LHCN-M2 (cell line): ENCODE measurements around the gene PNPO. TPM values are rescaled to one million over a fixed set of nuclear protein-coding genes. Genes with fewer than 3 reads are reported as not detected.

Experiments
- DNase-seq: peaks from one replicate; pipeline ENCODE4 v3.0.0-alpha.2; 2012; ENCODE audit warnings: low read depth
- total RNA-seq: library from RNA; depleted of rRNA; stranded (reverse); fragments of >200 nt; gene quantifications from 2 replicates; pipeline ENCODE4 v1.2.3, GENCODE V29; 2014

Gene PNPO
- total RNA-seq, 1 experiment from 2014 or later = 54.1 TPM

- DNase-seq = peak; percentile 73
Measured at GRCh38 chr17:47949197-47949759, 7.9 kb downstream of the PNPO start.

GRCh38 chr17:47949946-47950345 lies 8.6 kb downstream of the PNPO start:
- DNase-seq = no peak

DNA sequence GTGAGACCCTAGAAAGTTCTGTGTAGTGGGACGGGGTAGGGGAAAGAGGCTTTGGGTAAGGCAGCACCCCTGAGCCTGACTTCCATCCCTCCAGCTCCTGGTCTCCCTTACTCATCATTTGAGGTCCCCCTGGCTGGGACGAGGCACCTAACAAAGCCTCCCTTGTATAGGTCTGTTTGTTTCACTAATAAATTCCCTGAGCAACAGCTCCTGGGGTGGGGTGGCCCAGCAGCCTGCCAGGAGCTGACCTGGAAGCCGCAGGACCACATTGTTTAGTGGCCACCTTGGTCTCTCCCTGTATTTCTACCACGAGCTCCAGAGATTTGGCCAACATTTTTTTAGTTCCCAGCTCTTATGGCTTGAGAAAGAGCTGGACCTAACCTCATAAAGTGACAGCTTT lies 9.1 kb downstream of the PNPO start:
- no peak for DNase-seq

DNA sequence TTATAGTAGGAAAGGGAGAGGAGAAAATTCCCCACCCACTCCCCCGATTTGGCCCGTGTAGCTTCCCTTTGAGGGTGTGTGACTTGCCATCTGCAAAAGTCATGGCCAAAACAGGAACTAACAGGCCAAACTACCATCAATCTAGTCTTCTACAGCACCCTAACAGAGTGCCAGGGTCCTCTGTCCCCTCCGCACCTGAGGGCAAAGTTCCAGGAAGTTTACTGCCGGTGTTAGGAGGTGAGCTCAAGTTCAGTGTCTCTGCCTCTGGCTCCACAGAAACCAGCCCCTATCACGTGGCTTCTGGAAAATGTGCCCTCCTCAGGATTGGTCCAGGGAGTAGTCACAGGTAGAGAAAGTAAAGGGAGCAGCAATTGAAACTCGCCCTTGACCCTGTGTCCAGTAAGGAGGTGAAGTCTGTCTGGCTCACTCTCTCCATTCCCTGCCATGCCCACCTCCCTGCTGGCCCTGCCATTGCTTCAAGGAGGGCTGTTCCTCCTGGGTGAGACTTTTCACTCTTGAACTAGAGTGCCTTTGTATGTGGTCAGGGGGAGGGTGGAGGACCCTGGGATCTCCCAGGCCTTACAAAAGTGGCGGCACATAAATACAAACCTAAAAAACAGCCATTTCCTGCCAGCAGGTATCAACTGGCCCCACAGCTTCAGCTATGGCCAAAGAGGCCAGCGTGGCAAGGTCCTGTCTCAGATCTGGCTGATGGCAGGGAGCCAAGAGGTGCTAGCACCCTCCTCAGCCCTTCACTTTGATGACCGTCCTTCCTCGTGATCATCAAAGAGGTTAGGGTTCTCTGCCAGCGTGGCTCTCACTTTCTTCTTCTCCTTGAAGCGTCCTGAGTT lies 11.0 kb downstream of the PNPO start:
- DNase-seq = no peak

DNA sequence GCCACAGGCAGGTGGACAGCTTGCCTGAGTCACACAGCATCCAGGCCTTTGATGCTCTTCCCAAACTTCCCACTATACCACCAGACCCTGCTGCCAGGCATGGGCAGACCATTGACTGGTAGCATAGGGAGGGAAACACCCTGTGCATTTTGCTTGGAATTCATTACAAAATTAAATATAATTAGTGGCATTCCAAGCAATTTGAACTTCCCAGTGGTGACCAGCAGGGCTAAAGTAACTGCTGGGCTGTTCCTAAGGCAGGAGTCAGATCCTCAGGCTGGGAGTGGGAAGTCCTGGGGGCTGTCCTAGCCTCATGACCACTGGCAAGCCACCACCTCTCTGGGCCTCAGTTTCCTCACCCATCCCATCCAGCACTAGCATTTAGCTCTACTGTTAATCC lies 12.5 kb downstream of the PNPO start:
- DNase-seq = no peak

- no peak for DNase-seq
Measured at GRCh38 chr17:47955497-47956461, 14.4 kb downstream of the PNPO start.

DNA sequence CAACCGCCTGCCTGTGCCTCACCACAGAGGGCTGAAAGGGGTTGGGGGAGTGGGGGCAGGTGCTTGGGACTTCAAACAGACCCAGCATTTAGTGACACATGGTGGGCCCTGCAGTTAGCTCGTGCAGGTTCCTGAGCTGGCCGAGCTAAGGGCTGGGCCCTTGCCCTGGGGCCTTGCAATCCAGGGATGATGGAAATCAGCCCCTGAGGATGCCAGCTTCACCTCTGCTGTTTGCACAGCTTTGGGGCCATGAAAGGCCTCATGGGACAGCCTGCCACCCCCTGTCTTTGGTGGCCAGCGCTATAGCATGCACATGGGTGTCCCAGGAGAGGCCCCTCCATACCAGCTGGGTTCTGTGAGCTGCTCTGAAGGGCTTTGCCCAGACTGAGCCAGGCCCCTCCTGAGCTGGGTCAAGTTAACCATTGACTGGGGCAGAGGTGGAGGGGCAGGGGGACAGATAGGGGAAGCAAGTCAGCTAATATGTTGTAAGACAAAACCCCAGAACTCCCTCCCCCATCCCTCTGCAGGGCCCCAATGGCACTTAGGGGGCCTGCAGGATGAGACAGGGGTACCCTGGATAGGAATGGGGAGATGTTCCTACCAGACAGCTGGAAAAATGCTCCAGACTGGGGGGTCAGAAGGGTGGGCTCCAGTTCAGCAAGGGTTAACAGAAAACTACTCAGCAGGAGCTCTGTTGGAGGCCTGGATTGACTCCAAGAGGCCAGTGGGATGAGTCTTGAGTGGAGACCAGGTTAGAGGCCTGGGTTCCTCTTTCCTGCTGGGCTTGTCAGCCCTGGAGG lies 15.6 kb downstream of the PNPO start:
- no peak for DNase-seq

- no peak for DNase-seq
Measured at GRCh38 chr17:47957591-47958490, 16.5 kb downstream of the PNPO start, which contains the start of gene PRR15L. Gene PRR15L (minus strand): TSS chr17:47957883. CDS start chr17:47953234, 4,649 bp downstream.

DNA sequence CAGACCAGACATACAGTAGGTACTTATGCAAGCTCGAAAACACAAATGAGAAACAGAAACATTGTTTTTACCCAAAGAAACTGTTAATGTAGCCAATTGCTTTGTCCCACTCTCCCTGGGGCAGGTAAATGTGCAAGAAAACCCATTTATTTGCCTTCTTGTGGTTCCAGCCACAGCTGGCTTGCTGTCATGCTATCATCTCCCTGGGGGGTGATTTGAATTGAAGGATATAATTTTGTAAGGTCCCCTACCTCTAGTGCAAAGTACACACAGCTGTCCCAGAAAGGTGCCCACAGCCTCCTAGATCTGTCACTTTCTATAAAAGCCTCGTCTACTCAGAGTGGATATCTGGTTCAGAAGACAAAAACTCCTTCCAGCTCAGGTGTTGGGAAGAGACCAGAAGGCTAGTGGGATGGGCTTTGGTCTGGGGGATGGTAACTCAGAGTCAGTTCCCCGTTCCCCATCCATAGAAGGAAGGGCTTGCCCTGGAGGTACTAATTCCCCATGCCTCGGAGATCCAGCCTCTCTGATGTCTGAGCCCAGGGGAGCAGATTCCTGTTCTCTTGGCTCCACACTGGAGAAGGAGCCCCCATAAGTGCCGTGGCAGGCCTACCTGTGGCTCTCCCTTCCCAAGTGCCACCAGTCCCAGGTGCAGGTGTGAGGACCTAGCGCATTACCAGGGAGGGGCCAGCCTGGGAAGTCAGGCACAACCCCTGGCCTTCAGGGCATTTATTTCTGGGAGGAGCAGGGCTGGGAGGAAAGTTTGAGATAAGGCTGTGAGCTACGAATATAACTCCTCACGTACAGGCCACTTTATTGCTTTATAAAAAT lies 18.7 kb downstream of the PNPO start:
- no peak for DNase-seq

DNA sequence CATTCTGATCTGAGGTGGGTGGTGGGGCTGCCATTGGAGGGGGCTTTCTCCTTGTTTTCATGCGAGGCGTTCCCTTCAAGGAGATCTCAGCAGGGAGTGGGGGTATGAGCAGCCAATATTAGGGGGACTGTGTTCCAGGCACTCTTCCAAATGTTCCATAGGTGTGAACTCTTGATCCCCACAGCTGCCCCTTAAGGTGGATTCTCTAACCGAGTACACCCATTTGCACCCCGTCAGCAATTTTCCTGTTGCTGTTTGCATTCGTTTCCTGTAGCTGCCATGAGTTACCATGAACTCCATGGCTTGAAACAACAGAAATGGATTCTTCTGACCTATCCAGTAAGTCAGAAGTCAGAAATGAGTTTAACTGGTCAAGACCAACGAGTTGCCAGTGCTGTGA lies 20.0 kb downstream of the PNPO start:
- no peak for DNase-seq

DNA sequence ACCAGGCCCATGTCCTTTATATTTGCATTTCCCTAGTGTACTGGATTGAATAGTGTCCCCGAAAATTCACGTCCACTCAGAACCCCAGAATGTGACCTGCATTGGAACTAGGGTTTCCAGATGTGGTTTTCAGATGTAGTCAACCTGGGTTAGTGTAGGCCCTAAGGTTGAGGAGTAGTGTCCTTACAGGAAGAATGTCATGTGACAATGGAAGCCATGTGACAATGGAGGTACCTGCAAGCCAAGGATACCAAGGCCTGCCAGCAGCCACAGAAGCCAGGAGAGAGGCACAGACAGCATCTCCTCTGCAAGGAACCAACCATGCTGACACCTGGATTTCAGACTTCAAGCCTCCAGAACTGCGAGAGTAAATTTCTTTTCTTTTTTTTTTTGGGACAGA lies 21.5 kb downstream of the PNPO start:
- DNase-seq = no peak

DNA sequence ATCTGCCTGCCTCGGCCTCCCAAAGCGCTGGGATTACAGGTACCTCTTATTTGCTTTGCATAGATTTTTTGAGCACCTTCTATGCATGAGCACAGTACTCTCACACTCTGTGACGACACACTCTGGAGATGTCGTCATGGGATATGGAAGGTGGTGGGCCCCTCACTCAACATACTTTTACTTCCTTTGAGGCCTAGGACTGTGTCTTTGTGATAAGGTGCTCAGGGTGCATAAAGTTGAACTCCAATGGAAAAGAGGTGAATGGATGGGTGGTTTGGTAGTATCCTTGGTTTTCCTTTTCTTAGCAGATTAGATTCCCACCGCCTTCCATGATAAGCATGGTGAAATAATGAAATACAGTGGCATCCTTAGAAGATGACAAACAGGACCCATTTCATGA lies 23.5 kb downstream of the PNPO start:
- DNase-seq = no peak

DNA sequence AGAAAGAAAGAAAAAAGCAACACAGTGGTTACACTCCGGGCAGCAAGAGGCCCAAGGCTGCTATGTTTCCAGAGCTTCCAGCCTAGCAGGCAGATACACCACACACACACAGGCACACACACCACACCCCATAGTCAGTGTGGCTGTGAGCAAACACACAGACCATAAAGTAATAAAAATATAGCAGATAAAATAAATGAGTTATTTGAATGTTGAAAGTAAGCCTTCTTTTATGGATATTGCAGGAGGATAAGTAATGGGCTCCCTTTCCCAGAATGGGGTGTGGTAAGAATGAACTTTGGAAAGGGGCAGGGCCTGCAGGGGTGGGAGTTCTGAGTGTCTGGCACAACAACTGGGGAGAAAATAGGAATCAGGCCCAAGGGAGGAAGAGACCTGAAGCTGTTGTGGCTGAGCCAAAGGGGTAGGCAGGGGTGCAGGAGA lies 24.7 kb downstream of the PNPO start:
- DNase-seq = no peak

GRCh38 chr17:47967607-47968252 lies 26.4 kb downstream of the PNPO start:
- DNase-seq = peak; percentile 84

DNA sequence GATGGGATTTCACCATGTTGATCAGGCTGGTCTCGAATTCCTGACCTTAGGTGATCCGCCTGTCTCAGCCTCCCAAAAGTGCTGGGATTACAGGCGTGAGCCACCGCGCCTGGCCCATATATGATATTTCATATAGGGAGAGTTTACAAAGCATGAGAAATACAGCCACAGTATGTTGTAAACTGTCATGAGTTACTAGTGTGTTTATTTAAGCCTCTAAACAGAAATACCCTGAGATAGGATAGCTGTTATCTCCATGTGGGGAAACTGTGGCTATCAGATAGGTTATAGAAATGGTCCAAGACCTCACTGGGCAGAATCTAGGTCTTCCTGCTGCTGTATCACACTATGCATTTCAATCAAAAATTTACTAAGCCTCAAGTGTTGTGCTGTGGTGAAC lies 27.5 kb downstream of the PNPO start:
- DNase-seq = no peak

- no peak for DNase-seq
Measured at GRCh38 chr17:47969930-47970724, 28.8 kb downstream of the PNPO start.

- peak; percentile 99 for DNase-seq
Measured at GRCh38 chr17:47970725-47971499, 29.5 kb downstream of the PNPO start, which contains the start of gene CDK5RAP3. Gene CDK5RAP3 (plus strand): TSS chr17:47971113. CDS start chr17:47971147, 34 bp downstream.
